Panc1 (cell line): ENCODE measurements around the gene HDAC1.

ENCODE experiments used
- TCF7L2 ChIP-seq: IDR thresholded peaks from 2 replicates; pipeline ENCODE4 v1.6.1; 2011; ENCODE audit warnings: mild to moderate bottlenecking, low read depth, low read length, inconsistent platforms
- TF ChIP-seq, protein P1 (sequence below): fragments of 450-650 bp; IDR thresholded peaks from 2 replicates; pipeline ENCODE4 v1.5.1; 2017; ENCODE audit warnings: mild to moderate bottlenecking

DNA sequence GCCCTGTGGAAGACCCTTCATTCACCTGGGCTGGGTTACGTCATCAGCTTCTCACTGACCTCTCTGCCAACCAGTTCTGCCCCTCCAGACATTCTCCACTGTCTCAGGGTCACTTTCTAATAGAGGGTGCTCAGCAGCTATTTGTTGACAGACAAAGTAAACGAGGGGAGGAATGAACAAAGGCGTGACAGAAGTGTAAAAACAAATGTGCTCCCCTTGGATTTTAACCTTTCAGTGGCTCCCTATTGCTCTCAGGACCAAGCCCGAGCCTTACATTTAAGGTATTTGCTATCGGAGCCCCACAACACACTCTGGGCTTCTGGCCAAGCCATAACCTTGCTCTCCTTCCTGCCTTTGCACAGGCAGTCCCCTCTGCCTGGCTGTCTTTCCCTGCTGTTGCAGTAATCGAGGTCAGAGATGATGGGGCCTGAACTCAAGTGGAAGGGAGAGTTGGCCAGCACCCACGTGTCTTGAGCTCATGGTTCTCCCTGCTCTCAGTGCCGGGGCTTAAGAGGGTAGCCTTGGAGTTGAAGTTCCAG is 53.5 kb downstream of the HDAC1 start:
- TF ChIP-seq, protein P1, sequence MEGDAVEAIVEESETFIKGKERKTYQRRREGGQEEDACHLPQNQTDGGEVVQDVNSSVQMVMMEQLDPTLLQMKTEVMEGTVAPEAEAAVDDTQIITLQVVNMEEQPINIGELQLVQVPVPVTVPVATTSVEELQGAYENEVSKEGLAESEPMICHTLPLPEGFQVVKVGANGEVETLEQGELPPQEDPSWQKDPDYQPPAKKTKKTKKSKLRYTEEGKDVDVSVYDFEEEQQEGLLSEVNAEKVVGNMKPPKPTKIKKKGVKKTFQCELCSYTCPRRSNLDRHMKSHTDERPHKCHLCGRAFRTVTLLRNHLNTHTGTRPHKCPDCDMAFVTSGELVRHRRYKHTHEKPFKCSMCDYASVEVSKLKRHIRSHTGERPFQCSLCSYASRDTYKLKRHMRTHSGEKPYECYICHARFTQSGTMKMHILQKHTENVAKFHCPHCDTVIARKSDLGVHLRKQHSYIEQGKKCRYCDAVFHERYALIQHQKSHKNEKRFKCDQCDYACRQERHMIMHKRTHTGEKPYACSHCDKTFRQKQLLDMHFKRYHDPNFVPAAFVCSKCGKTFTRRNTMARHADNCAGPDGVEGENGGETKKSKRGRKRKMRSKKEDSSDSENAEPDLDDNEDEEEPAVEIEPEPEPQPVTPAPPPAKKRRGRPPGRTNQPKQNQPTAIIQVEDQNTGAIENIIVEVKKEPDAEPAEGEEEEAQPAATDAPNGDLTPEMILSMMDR, result no peak
- no peak for TF ChIP-seq TCF7L2
